Panc1 (cell line): ENCODE measurements around the gene USH1C. TPM values are rescaled to one million over a fixed set of nuclear protein-coding genes. Genes with fewer than 3 reads are reported as not detected.

Experiments used
- ATAC-seq: fragments of 200-7000 bp; cut with Tn5 transposase; 2 replicates; pipeline ENCODE4 v1.9.1; 2020; ENCODE audit warnings: mild to moderate bottlenecking, moderate library complexity
- BruUV-seq: library from RNA; stranded (reverse); fragments of 400-500 nt; replicated peaks from 2 replicates; lab custom pipeline; 2021; lab: Mats Ljungman, UMichigan
- CTCF ChIA-PET: fragments of 300-600 bp; sonication (Branson Sonifier 250); formaldehyde crosslinking; loops from one replicate; lab custom pipeline; 2022; ENCODE audit warnings: antibody characterized with exemption; lab: Charles Lee
- POLR2A ChIA-PET: fragments of 300-600 bp; sonication (Branson Sonifier 250); formaldehyde crosslinking; loops from one replicate; lab custom pipeline; 2022; ENCODE audit warnings: antibody characterized with exemption; lab: Charles Lee
- DNase-seq: peaks from one replicate; pipeline ENCODE4 v3.0.0-alpha.2; 2010; ENCODE audit warnings: low read depth, low spot score
- H3K27ac ChIP-seq: 2 replicates; pipeline ENCODE4 v1.5.1; 2011; ENCODE audit warnings: mild to moderate bottlenecking, low read length, inconsistent platforms
- H3K27me3 ChIP-seq: fragments of 200-500 bp; sonication (Bioruptor generic); 2 replicates; pipeline ENCODE4 v1.6.0; 2014; ENCODE audit warnings: low read length, inconsistent platforms; ENCODE audit not compliant: control insufficient read depth, insufficient read depth
- H3K36me3 ChIP-seq: fragments of 200-500 bp; sonication (Bioruptor generic); 2 replicates; pipeline ENCODE4 v1.5.1; 2014; ENCODE audit warnings: inconsistent platforms, mild to moderate bottlenecking, low read length, moderate library complexity; ENCODE audit not compliant: control insufficient read depth, insufficient read depth
- H3K4me1 ChIP-seq: 2 replicates; pipeline ENCODE4 v1.5.1; 2011; ENCODE audit warnings: inconsistent platforms, mild to moderate bottlenecking, low read length, moderate library complexity; ENCODE audit not compliant: control insufficient read depth, insufficient read depth
- H3K4me3 ChIP-seq, 2 experiments: 2 replicates each; pipeline ENCODE4 v1.5.1; 2011 to 2012; ENCODE audit warnings: low read depth in 2 of 2, low read length in 2 of 2, mild to moderate bottlenecking in 2 of 2, inconsistent platforms in 1 of 2, moderate library complexity in 1 of 2
- H3K9me3 ChIP-seq: fragments of 200-500 bp; sonication (Bioruptor generic); 2 replicates; pipeline ENCODE4 v1.5.1; 2014; ENCODE audit warnings: low read depth, mild to moderate bottlenecking, inconsistent platforms, low read length, moderate library complexity; ENCODE audit not compliant: control insufficient read depth, insufficient read depth
- CTCF ChIP-seq: fragments of 450-650 bp; IDR thresholded peaks from 2 replicates; pipeline ENCODE4 v1.5.1; 2017; ENCODE audit warnings: mild to moderate bottlenecking
- POLR2AphosphoS5 ChIP-seq: IDR thresholded peaks from 2 replicates; pipeline ENCODE4 v1.6.1; 2012; ENCODE audit warnings: mild to moderate bottlenecking, low read depth, low read length, moderate library complexity
- REST ChIP-seq, 2 experiments: IDR thresholded peaks; 2 replicates each; pipeline ENCODE4 v1.6.1; 2011 to 2012; ENCODE audit warnings: low read depth in 2 of 2, control low read depth in 1 of 2, low read length in 1 of 2, mild to moderate bottlenecking in 1 of 2, moderate library complexity in 1 of 2; ENCODE audit not compliant: insufficient read depth in 1 of 2
- SIN3A ChIP-seq: IDR thresholded peaks from 2 replicates; pipeline ENCODE4 v1.6.1; 2012; ENCODE audit warnings: low read depth, mild to moderate bottlenecking, low read length, moderate library complexity, borderline replicate concordance; ENCODE audit not compliant: insufficient read depth
- TCF7L2 ChIP-seq: IDR thresholded peaks from 2 replicates; pipeline ENCODE4 v1.6.1; 2011; ENCODE audit warnings: mild to moderate bottlenecking, low read depth, low read length, inconsistent platforms
- in situ Hi-C: cut with HindIII; loops from 2 replicates; pipeline ENCODE4 v1.10.0; 2016; ENCODE audit warnings: low sequenced_read_pairs, low pct_unique_long_range_greater_than_20kb
- intact Hi-C: fragments of 100-400 bp; cut with micrococcal nuclease; formaldehyde crosslinking; loops from one replicate; pipeline ENCODE4 v1.10.0; 2022; ENCODE audit not compliant: unreplicated experiment
- total RNA-seq: library from RNA; stranded (reverse); gene quantifications from one replicate; pipeline ENCODE4 v1.2.1, GENCODE V29; 2021; ENCODE audit not compliant: unreplicated experiment

USH1C gene
- total RNA-seq, 1 experiment from 2014 or later, result not detected

GRCh38 chr11:17478070-17478469 is 66.1 kb downstream of the USH1C start:
- CTCF ChIA-PET, result no interaction called here

GRCh38 chr11:17477361-17477760 is 66.9 kb downstream of the USH1C start:
- intact Hi-C loops (no loop called here), in situ Hi-C loops (no loop called here)
- ChIA-PET POLR2A (no interaction called here), CTCF (no interaction called here)
- no peak overlapping the region for H3K27ac ChIP-seq
- no peak for TF ChIP-seq SIN3A
- no peak for TF ChIP-seq POLR2AphosphoS5
- TF ChIP-seq CTCF, result no peak
- no peak for TF ChIP-seq TCF7L2
- no peak for TF ChIP-seq REST (IDR thresholded peaks at IDR 0.05; ENCODE audit: insufficient read depth in 1 of 2, low read depth in 2 of 2, low read length in 1 of 2)
- no peaks in the 10 kb centered on the region; the same call in 1 of the 2 replicates for H3K36me3 ChIP-seq
- ATAC-seq (no peak), DNase-seq (no peak)
- no peaks in the 10 kb centered on the region for H3K4me1 ChIP-seq
- no TSS peak for BruUV-seq
- no peaks in the 10 kb centered on the region for H3K9me3 ChIP-seq
- H3K4me3 ChIP-seq, result no peak overlapping the region
- peaks cover 16% of the 10 kb centered on the region for H3K27me3 ChIP-seq

More at GRCh38 chr11:17478070-17478469, 66.1 kb downstream of the USH1C start:
- H3K27me3 ChIP-seq, result peaks cover 16% of the 10 kb centered on the region
- no peak for DNase-seq
- POLR2A ChIA-PET, result no interaction called here
- intact Hi-C loops (no loop called here), in situ Hi-C loops (no loop called here)
- TF ChIP-seq SIN3A (no peak), POLR2AphosphoS5 (no peak), REST (IDR thresholded peaks at IDR 0.05; ENCODE audit: insufficient read depth in 1 of 2, low read depth in 2 of 2, low read length in 1 of 2) (peak; percentile 70 to 75; a peak in 3 of 4 replicates), TCF7L2 (no peak), CTCF (no peak)
- H3K27ac ChIP-seq, result no peak overlapping the region
- ATAC-seq, result no peak
- H3K36me3 ChIP-seq, result no peaks in the 10 kb centered on the region
- H3K4me1 ChIP-seq, result no peaks in the 10 kb centered on the region
- no TSS peak for BruUV-seq
- no peak overlapping the region for H3K4me3 ChIP-seq
- H3K9me3 ChIP-seq, result no peaks in the 10 kb centered on the region
